IPS DF 4.7 (cell line): ENCODE results near the gene SCGB1D1.

Source experiments
- DNase-seq: peaks from one replicate; pipeline ENCODE4 v3.0.0-alpha.2; 2013; ENCODE audit warnings: low spot score; ENCODE audit errors: extremely low read depth

The SCGB1D1 gene

DNA sequence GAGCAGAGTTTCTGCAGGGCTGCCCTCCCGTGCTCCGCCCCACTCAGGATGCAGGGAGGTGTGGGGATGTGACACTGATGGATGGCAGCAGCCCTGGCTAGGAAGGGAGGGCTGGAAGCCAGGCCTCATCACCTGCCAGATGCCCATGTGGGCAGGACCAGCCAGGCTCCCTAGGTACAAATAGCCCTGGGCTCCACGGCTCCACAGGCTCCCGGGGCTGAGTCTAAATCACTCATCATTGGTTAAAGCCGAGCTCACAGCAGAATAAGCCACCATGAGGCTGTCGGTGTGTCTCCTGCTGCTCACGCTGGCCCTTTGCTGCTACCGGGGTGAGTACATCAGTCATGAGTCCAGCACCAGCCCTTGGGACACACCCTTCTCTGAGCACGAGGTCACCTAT is at the start of gene SCGB1D1:
SCGB1D1 (plus strand) TSS at position 206 of the 400 bp plus-strand sequence; CDS start at position 275, 69 bp downstream.
- no peak for DNase-seq

DNA sequence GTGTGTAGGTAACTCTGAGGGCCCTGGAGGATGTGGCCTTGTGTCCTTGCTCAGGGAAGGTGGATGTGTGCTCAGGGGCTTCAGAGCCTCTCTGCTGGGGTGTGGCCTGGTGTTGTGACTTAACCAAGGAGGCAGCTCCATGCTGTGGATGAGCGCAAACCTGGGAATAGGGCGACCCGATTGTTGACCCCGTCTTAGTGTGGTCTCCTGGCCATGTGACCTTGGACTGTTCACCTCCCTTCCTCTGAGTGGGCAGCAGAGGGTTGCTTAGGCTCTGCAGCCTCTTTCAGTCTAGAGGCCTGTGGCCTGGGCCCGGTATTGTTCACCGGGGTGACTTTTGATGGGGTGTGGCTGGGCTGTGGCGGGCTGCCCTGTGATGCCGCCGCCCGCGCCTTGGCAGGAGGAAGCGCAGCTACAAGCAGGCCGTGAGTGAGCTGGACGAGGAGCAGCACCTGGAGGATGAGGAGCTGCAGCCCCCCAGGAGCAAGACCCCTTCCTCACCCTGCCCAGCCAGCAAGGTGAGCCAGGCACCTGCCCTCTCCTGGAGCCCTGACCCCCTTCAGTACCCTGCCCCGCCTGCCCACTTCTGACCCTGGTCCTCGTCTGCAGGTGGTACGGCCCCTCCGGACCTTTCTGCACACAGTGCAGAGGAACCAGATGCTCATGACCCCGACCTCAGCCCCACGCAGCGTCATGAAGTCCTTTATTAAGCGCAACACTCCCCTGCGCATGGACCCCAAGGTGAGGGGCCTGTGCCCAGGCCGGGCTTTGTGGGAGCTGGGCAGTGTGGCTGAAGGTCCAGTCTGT is 49.5 kb upstream of the SCGB1D1 start:
- DNase-seq: no peak

GRCh38 chr11:62141111-62142042 is 48.6 kb upstream of the SCGB1D1 start:
- DNase-seq: no peak

- DNase-seq: no peak
Observed at GRCh38 chr11:62142043-62142375, 48.0 kb upstream of the SCGB1D1 start.

DNA sequence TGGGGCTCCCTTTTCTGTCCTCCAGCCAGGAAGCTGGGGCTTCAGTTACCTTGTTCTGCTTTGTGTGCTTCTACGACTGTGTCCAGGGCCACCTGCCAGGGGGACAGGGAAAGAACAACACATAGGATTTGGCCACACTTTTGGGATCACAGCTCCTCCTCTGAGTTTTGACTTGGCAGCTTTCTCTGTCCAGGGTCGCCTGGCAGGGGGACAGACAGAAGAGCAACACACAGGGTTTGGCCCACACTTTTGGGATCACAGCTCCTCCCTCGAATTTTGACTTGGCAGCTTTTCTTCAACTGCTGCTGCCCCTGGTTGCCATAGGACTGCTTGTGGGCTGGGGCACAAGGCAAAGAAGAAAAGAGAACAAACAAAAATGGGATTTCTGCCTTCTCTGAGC is 47.1 kb upstream of the SCGB1D1 start:
- no peak for DNase-seq

GRCh38 chr11:62143727-62144126 is 46.3 kb upstream of the SCGB1D1 start:
- no peak for DNase-seq

DNA sequence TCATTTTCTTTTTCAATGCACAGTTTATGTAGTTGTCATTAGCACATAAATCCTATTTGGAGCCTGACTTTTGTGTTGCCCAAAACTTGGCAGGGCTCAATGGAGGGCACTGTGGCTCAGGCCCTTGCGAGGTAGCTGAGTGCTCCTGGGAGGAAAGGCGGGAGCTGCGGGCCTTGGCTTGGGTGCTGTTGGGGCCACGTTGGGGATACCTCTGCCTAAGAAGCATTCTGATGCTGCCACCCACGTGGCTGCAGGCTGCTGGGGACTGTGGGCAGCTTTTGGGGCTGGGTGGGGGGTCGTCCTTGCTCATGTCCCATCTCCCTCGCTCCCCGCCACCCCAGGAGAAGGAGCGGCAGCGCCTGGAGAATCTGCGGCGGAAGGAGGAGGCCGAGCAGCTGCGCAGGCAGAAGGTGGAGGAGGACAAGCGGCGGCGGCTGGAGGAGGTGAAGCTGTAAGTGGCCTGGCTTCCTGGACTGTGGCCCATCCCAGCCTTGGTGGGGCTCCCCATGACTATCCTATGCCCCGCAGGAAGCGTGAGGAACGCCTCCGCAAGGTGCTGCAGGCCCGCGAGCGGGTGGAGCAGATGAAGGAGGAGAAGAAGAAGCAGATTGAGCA is 45.3 kb upstream of the SCGB1D1 start:
- DNase-seq: no peak

DNA sequence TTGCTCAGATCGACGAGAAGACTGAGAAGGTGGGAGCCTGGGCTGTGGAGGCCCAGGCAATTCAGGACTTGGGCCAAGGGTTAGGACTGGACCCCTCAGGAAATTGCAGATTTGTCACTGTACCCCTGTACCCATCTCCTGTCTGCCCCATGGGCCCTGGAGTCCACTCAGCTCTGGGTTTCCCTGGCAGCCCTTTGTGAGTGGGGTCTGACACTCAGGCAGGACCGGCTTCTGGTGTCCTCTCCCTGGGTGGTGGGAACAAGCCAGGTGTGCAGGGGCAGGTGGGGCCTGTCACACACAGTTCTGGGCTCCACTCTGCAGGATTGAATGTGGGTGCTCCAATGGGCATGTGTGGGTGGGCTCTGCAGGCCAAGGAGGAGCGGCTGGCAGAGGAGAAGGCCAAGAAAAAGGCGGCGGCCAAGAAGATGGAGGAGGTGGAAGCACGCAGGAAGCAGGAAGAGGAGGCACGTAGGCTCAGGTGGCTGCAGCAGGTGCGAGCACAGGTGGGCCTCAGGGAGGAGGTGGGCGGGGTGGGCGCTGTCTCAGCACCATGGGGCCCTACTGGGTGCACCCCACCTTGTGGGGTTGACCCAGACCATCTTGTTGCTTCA is 44.6 kb upstream of the SCGB1D1 start:
- no peak for DNase-seq

GRCh38 chr11:62146476-62147200 is 43.4 kb upstream of the SCGB1D1 start:
- DNase-seq: no peak

GRCh38 chr11:62147545-62147944 is 42.5 kb upstream of the SCGB1D1 start:
- no peak for DNase-seq

DNA sequence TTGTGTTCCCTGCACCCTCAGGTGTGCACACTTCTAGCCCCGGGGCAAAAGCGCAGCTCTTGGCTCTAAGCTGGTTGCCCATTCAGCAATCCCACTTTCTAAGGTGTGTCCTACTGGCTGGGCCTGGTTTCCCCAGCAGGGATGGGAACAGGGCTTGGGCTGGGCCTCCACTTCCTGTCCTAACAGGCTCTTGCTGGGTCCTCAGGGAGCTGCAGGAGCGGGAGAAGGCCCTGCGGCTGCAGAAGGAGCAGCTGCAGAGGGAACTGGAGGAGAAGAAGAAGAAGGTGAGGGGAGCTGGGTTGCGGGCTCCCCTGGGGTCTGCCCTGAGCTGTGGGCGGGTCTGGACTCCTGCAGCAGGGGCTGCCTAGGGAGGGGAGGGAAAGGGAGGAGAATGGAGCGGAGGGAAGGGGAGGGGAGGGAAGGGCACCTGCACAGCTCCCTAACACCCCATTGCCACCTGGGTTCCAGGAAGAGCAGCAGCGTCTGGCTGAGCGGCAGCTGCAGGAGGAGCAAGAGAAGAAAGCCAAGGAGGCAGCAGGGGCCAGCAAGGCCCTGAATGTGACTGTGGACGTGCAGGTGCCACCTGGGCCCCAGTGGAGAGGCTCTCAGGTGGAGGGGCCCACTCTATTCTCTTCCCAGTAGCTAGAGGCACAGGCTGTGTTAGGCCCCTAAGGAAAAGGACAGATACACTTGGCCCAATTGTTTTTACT is 41.6 kb upstream of the SCGB1D1 start:
- no peak for DNase-seq

DNA sequence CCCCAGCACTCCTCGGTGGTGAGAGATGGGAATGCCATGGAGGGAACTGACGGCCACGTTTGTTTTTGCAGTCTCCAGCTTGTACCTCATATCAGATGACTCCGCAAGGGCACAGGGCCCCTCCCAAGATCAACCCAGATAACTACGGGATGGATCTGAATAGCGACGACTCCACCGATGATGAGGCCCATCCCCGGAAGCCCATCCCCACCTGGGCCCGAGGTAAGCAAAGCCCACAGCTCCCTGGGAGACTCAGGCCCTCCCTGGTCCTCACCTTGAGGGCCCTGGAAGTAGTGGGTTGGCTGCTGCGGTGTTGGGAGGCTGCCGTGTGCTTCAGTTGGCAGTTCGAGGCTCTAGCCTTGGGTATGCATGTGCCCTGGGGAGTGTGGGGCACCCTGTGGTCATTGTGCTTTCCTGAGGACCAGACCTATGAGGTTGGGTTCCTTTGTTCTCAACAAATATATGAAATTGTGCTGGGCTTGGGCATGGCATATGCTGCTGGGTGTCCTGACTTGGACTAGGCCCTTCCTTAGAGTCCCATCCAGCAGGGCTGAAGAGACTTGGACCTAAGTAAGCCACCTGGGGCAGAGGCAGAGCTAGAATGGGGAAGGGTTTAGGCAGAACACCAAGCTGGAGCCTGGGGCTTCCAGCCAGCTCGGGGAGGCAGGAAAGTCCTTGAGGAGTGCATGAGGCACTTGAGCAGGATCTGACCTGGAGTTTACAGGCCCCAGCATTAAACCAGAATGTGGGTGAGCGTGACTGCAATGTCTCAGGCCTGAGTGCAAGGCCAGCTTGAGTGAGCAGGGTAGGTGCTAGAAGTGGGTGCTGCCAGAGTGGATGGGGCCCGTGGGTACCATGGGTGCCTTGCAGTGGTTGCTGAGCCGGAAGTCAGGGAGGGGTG is 39.8 kb upstream of the SCGB1D1 start:
- DNase-seq: no peak

- DNase-seq: no peak
Observed at GRCh38 chr11:62150887-62151736, 38.9 kb upstream of the SCGB1D1 start.

DNA sequence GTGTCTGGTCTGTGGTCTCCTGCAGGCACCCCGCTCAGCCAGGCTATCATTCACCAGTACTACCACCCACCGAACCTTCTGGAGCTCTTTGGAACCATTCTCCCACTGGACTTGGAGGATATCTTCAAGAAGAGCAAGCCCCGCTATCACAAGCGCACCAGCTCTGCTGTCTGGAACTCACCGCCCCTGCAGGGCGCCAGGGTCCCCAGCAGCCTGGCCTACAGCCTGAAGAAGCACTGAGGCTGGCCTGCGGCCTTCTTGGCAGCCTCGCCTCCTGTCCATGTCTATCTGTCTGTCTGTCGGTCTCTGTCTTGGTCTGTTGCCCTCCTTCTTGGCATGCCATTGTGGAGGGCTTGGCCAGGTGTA is 38.3 kb upstream of the SCGB1D1 start:
- DNase-seq: no peak

GRCh38 chr11:62152245-62153086 is 37.5 kb upstream of the SCGB1D1 start:
- no peak for DNase-seq

DNA sequence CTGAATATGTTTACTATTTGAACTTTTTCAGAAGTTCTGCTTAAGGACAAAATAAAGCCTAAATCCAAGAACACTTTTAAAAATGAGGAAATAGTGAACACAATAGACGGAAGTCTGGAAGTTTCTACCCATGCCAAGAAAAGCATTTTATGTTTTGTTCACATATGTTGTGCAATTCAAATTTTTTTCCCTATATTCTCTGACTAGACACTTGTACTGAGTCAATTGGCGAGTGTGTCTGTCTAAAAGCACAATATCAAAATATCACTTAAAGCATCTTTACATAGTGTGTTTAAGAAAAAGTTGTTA is 37.0 kb upstream of the SCGB1D1 start:
- DNase-seq: no peak

GRCh38 chr11:62153617-62154016 is 36.4 kb upstream of the SCGB1D1 start:
- DNase-seq: no peak

- DNase-seq: no peak
Observed at GRCh38 chr11:62157603-62158002, 32.4 kb upstream of the SCGB1D1 start.
